AG10803 (cell line): ENCODE data around the gene NPR1.

Experiments
- DNase-seq: peaks from one replicate; pipeline ENCODE4 v3.0.0; 2010; ENCODE audit warnings: low read depth
- H3K4me3 ChIP-seq: 2 replicates; pipeline ENCODE4 v1.5.1; 2011; ENCODE audit warnings: mild to moderate bottlenecking, low read length, control low read depth
- CTCF ChIP-seq: conservative IDR thresholded peaks from 2 replicates; pipeline ENCODE4 v1.5.1; 2011; ENCODE audit warnings: mild to moderate bottlenecking, low read length, control low read depth, inconsistent platforms

The NPR1 gene

DNA sequence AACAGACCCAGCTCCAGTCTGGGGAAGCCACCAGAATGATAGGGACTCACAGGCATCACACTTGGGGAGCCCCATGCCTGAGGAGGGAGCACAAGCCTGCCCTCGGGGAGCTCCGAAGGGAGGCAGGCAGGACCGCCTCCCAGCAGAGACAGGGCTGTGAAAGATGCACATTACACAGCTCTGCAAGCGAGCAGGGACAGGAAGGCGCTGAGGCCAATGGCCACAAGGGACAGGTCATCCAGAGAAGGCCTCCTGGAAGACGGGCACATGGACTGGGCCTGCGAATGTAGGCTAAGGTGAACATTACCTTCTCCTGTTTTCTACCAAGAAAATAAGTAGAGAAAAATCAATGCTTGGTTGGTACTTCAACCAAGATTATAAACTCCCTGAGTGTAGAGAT lies 4.2 kb downstream of the NPR1 start:
- no peak for TF ChIP-seq CTCF
- no peak overlapping the region for H3K4me3 ChIP-seq
- no peak for DNase-seq

DNA sequence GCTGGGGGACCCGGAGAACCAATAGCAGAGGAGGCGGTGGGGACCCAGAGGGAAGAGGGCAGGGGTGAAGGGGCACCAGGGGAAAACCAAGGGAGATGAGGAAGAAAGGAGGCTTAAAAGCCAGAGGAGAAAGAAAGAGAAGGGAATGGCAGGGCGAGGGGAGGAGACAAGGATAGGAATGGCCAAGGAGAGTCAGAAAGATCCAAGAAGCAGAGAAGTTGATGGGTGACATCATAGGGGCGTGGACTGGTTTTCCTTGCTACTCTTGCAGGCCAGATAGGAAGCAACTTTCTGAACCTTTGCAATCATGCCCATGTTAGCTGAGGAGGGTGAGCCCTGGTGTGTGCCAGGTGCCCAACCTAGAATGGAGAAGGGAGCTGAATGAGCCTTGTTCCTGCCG lies 5.4 kb downstream of the NPR1 start:
- no peak for DNase-seq
- H3K4me3 ChIP-seq, result no peak overlapping the region
- TF ChIP-seq CTCF, result no peak

DNA sequence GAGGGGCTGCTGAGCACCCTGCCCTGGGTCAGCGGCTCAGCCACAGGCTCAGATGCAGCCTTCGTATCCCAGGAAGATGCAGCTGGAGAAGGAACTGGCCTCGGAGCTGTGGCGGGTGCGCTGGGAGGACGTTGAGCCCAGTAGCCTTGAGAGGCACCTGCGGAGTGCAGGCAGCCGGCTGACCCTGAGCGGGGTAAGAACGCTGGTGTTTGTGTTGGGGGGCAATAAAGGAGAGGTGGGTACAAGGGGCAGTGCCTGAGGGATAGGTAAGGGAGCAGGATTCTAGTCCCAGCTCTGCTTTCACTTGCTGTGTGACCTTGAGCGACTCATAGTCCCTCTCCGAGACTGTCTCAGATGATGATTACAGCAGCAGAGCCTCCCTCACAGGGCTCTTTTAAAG lies 6.4 kb downstream of the NPR1 start:
- no peak for TF ChIP-seq CTCF
- DNase-seq, result no peak
- H3K4me3 ChIP-seq, result no peak overlapping the region

DNA sequence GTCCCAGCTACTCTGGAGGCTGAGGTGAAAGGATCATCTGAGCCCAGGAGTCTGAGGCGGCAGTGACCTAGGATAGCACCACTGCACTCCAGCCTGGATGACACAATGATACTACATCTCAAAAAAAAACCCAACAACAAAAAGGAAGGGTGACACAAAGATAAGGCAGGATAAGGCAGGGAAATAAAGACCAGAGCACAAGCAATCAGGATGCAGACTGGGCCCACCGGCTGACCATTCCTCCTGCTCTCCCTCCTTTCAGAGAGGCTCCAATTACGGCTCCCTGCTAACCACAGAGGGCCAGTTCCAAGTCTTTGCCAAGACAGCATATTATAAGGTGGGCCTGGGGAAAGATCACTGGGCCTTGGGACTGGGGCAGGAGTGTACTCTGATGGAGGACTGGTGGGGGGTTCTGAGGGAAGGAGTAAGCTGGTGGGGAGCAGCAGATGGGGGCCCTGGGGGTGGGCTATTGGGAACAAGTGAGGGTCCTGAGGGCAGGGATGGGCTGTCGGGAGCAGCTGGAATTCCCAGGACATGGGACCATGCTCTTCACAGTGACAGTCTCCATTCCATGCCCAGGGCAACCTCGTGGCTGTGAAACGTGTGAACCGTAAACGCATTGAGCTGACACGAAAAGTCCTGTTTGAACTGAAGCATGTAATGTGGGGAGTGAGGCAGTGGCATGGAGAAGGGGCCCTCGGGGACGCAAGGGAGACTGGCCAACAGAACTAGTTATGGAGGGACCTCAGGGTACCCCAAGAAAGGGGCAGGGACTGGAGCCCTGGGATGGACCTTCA lies 7.3 kb downstream of the NPR1 start:
- no peak for DNase-seq
- no peak for TF ChIP-seq CTCF
- no peak overlapping the region for H3K4me3 ChIP-seq

- no peak for DNase-seq
- H3K4me3 ChIP-seq, result no peak overlapping the region
- TF ChIP-seq CTCF, result no peak
Observed at GRCh38 chr1:153687346-153688125, 9.0 kb downstream of the NPR1 start.

DNA sequence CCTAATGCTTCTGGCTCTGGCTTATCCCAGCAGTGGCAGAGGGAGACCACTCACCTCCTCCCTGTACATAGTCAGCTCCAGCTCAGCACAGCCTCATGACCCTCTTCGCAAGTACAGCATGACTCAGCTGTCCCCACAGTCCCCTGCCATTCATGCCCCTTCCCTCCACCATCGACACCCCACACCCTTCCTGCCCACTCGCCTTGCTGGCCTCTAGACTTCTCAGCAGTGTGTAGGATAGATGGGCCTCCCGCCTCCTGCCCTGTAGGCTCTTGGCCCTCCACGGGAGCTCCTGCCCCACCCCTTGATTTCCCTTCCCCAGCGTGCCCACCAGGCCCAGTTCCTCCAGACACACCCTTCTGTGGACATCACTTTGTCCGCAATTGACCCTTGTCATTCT lies 9.8 kb downstream of the NPR1 start:
- TF ChIP-seq CTCF, result no peak
- DNase-seq, result no peak
- H3K4me3 ChIP-seq, result no peak overlapping the region
